ENCODE results near the gene SPINT2.

- no peak for TF ChIP-seq CTCF (IDR thresholded peaks at IDR 0.05)
- no peak for TF ChIP-seq POLR2A (IDR thresholded peaks at IDR 0.05)
Observed at GRCh38 chr19:38308006-38308766, 43.8 kb downstream of the SPINT2 start.
